GM13977 (cell line): ENCODE measurements around the gene OR6C76.
"Not testable (repeated sequence)": the region's sequence is repeated elsewhere in the genome, so short reads cannot be mapped to it uniquely, and the experiment has no call there.

Experiments used
- DNase-seq: peaks from one replicate; pipeline ENCODE4 v3.0.0; 2012; ENCODE audit warnings: low spot score
- CTCF ChIP-seq: IDR thresholded peaks from 2 replicates; pipeline ENCODE4 v1.5.1; 2012; ENCODE audit warnings: mild to moderate bottlenecking, control low read depth; ENCODE audit not compliant: insufficient read depth; ENCODE audit errors: extremely low read depth, missing control alignments
- in situ Hi-C: fragments of 300-500 bp; cut with MboI; formaldehyde crosslinking; loops from one replicate; pipeline ENCODE4 v1.12.0; 2022; ENCODE audit warnings: low sequenced_read_pairs, low pct_unique_long_range_greater_than_20kb, mixed read lengths, inconsistent platforms; ENCODE audit not compliant: unreplicated experiment

The OR6C76 gene

DNA sequence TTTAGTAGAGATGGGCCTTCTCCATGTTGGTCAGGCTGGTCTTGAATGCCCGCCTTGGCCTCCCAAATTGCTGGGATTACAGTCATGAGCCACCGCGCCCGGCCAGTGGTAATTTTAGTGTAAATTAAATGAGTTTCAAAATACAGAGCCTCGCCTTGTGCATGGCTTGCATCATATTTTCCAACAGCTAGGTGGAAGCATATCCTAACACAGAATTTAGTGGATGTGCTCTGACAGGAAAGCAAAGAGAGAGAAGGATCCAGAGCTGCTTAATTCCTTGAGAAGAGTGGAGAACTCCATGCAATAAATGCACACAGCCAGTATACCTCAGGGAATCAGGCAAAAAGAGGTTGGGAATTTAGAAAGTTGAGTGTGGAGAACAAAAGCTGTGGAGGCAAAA, 20.3 kb downstream of the OR6C76 start:
- TF ChIP-seq CTCF: no peak
- in situ Hi-C loops: no loop called here
- DNase-seq: no peak

GRCh38 chr12:55448825-55449224, 22.8 kb downstream of the OR6C76 start:
- TF ChIP-seq CTCF: no peak
- in situ Hi-C loops: no loop called here
- DNase-seq: no peak

- DNase-seq, in situ Hi-C loops: not testable (repeated sequence)
Observed at GRCh38 chr12:55464926-55465325, 38.9 kb downstream of the OR6C76 start.

GRCh38 chr12:55467836-55468235, 41.8 kb downstream of the OR6C76 start:
- in situ Hi-C loops: no loop called here
- no peak for DNase-seq
- TF ChIP-seq CTCF: no peak

GRCh38 chr12:55469291-55469690, 43.2 kb downstream of the OR6C76 start:
- TF ChIP-seq CTCF: no peak
- in situ Hi-C loops: no loop called here
- no peak for DNase-seq

DNA sequence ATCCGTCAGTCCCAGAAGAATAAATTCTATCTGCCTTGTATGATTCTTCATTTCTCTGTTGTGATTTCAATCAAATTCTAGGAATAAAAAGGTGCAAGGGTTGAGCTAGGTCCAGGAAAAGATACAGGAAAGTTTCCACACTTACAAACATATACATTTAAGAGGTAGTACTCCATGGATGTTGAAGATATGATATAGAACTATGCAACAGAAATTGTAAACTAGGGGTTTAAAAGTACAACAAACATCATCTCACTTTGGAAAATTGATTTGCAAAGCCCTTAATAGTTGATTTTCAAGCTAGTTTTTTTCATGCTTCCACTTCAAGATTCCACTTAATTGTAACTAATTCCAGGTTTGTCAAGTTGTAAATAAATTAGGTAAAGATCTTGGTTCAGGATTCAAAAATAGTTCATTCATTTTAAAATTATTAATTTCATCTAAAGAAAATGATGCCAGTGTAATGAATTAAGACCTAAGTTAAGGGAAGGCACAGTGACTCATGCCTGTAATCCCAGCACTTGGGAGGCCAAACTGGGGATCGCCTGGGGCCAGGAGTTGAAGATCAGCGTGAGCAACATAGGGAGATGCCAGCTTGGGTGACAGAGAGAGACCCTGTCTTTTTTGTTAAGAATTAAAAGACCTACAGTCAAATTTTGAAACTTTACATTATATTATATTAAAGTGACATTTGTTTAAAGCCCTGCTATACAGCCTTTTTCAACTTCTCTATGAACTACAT, 44.2 kb downstream of the OR6C76 start, which contains the start of gene OR6C70:
OR6C70 (minus strand) TSS at position 51 of the 742 bp plus-strand sequence; CDS start at position 51, 0 bp downstream.
- in situ Hi-C loops: no loop called here
- no peak for DNase-seq
- no peak for TF ChIP-seq CTCF

DNA sequence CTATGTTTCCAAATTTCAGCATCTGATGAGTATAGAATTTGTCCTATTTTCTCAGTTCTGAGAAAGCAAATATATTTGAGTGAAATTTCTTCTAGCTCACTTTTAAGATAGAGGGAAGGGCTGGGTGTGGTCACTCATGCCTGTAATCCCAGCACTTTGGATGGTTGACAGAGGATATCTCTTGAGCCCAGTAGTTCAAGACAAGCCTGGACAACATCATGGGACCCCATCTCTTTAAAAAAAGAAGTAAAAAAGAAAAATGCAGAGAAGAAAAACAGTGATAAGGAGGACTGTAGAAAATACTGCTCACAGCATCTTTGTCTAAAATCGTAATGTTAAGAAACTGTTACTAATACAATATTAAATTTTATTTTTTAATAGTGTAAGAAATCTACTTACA, 46.2 kb downstream of the OR6C76 start:
- in situ Hi-C loops: no loop called here
- no peak for TF ChIP-seq CTCF
- no peak for DNase-seq
